Breast epithelium (tissue), 4 donors: ENCODE data around the gene NDUFS1. TPM values are rescaled to one million over a fixed set of nuclear protein-coding genes. Genes with fewer than 3 reads are reported as not detected.
A peak's percentile ranks its signal among the peaks of the same experiment; 100 is the strongest.
"Not testable (repeated sequence)": the region's sequence is repeated elsewhere in the genome, so short reads cannot be mapped to it uniquely, and the experiment has no call there.

Source experiments
- DNase-seq, 2 donors: peaks; one replicate each; pipeline ENCODE4 v3.0.0-alpha.2; 2019; ENCODE audit warnings: low spot score in 2 of 2
- H3K27ac ChIP-seq, 2 donors: fragments of 200-600 bp; sonication (generic) in 1 of 2; one replicate each; pipeline ENCODE4 v1.5.1; 2016 to 2019; ENCODE audit warnings: mild to moderate bottlenecking in 1 of 2
- H3K27me3 ChIP-seq, 2 donors: fragments of 200-600 bp; sonication (generic) in 1 of 2; one replicate each; pipeline versions ENCODE4 v1.5.1 to v1.6.0; 2017 to 2019; ENCODE audit warnings: control low read depth in 1 of 2, mild to moderate bottlenecking in 1 of 2
- H3K36me3 ChIP-seq: fragments of 200-600 bp; one replicate; pipeline ENCODE4 v1.5.1; 2019
- H3K4me1 ChIP-seq, 2 donors: fragments of 200-600 bp; sonication (generic); one replicate each; pipeline ENCODE4 v1.5.1; 2016 to 2019; ENCODE audit warnings: control low read depth in 1 of 2
- H3K4me3 ChIP-seq, 3 donors: fragments of 200-600 bp; sonication (generic); 1 replicate in 2 of 3; 2 replicates in 1 of 3; pipeline ENCODE4 v1.5.1; 2016 to 2019; ENCODE audit warnings: mild to moderate bottlenecking in 3 of 3, moderate library complexity in 2 of 3
- H3K9me3 ChIP-seq, 2 donors: fragments of 200-600 bp; sonication (generic) in 1 of 2; one replicate each; pipeline ENCODE4 v1.5.1; 2016 to 2019; ENCODE audit warnings: control low read depth in 1 of 2
- POLR2A ChIP-seq: fragments of 450-650 bp; IDR thresholded peaks from one replicate; pipeline ENCODE4 v1.6.1; 2016; ENCODE audit warnings: antibody characterized with exemption, mild to moderate bottlenecking, moderate library complexity
- POLR2AphosphoS5 ChIP-seq, 3 donors: sonication (generic); formaldehyde crosslinking; IDR thresholded peaks; one replicate each; pipeline ENCODE4 v1.6.1; 2017; ENCODE audit warnings: antibody characterized with exemption in 3 of 3
- intact Hi-C: fragments of 100-400 bp; cut with DNase I; formaldehyde crosslinking; loops from one replicate; pipeline ENCODE4 v1.15.1; 2023; ENCODE audit warnings: low total_unique reads
- total RNA-seq, 3 donors: library from RNA; depleted of rRNA; stranded (reverse); fragments of >200 nt; gene quantifications; one replicate each; pipeline ENCODE4 v1.1.0, GENCODE V29; 2016
- TF ChIP-seq, protein P1 (sequence below), 3 donors: fragments of 450-650 bp; IDR thresholded peaks; one replicate each; pipeline ENCODE4 v1.5.1; 2016 to 2017; ENCODE audit warnings: antibody characterized with exemption in 3 of 3, mild to moderate bottlenecking in 3 of 3, moderate library complexity in 3 of 3

NDUFS1 gene
- total RNA-seq, 3 donors from 2014 or later: 55.1 to 78.4 (median 61.0) TPM

GRCh38 chr2:206082298-206082843, 76.9 kb downstream of the NDUFS1 start:
- no peaks in the 10 kb centered on the region for H3K36me3 ChIP-seq
- DNase-seq: no peak
- H3K4me3 ChIP-seq: no peak overlapping the region
- TF ChIP-seq, protein P1, sequence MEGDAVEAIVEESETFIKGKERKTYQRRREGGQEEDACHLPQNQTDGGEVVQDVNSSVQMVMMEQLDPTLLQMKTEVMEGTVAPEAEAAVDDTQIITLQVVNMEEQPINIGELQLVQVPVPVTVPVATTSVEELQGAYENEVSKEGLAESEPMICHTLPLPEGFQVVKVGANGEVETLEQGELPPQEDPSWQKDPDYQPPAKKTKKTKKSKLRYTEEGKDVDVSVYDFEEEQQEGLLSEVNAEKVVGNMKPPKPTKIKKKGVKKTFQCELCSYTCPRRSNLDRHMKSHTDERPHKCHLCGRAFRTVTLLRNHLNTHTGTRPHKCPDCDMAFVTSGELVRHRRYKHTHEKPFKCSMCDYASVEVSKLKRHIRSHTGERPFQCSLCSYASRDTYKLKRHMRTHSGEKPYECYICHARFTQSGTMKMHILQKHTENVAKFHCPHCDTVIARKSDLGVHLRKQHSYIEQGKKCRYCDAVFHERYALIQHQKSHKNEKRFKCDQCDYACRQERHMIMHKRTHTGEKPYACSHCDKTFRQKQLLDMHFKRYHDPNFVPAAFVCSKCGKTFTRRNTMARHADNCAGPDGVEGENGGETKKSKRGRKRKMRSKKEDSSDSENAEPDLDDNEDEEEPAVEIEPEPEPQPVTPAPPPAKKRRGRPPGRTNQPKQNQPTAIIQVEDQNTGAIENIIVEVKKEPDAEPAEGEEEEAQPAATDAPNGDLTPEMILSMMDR (IDR thresholded peaks at IDR 0.05): no peak
- TF ChIP-seq POLR2A: no peak
- TF ChIP-seq POLR2AphosphoS5 (IDR thresholded peaks at IDR 0.05): no peak
- no peak overlapping the region for H3K27ac ChIP-seq
- no peaks in the 10 kb centered on the region for H3K27me3 ChIP-seq
- no peaks in the 10 kb centered on the region for H3K9me3 ChIP-seq
- H3K4me1 ChIP-seq: no peaks in the 10 kb centered on the region
- intact Hi-C loops: no loop called here

- TF ChIP-seq POLR2A (no peak), POLR2AphosphoS5 (IDR thresholded peaks at IDR 0.05) (no peak)
- TF ChIP-seq, protein P1 (IDR thresholded peaks at IDR 0.05): no peak
- H3K9me3 ChIP-seq: no peaks in the 10 kb centered on the region
- H3K4me1 ChIP-seq: no peaks in the 10 kb centered on the region
- H3K4me3 ChIP-seq: no peak overlapping the region
- H3K27me3 ChIP-seq: no peaks in the 10 kb centered on the region
- intact Hi-C loops: no loop called here
- H3K27ac ChIP-seq: no peak overlapping the region
- DNase-seq: no peak
- no peaks in the 10 kb centered on the region for H3K36me3 ChIP-seq
Measured at GRCh38 chr2:206080927-206081326, 78.3 kb downstream of the NDUFS1 start.

DNA sequence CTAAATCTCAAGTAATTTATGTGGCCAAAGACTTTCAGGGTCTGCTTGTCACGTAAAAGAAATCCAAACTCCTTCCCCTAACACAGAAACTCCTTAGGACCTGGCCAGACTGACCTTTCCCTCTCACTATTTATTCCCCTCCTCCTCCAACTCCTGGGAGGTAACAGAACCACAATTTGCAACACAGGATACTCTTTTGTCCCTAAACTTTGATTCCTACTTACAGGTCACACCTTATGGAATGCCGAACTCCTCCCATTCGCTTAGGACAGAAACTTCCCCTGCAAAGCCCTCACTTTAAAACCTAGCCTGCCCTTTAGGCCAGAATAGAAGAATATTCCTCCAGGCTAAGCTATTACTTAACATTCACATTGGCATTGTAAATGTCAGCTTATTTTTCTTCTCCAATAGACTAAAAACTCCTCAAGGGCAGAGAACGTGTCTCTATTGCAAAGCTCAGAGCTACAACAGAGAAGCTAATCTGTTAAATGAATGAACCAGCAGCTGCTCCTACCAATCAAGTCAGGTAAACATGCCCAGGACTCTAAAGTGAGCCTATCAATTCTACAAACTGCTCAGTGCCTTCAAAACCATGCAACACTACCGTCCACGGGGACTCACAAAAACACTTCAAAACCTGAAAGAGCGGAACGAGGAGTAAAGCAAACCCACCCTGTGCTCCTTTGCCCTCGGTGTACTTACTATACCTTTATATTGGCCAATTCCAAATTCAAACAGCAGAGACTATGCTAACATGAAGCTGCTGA, 79.4 kb downstream of the NDUFS1 start:
- Histone ChIP-seq H3K4me3 (no peak overlapping the region), H3K9me3 (no peaks in the 10 kb centered on the region), H3K27me3 (no peaks in the 10 kb centered on the region), H3K4me1 (no peaks in the 10 kb centered on the region), H3K27ac (no peak overlapping the region), H3K36me3 (no peaks in the 10 kb centered on the region)
- no peak for DNase-seq
- TF ChIP-seq POLR2AphosphoS5 (IDR thresholded peaks at IDR 0.05) (no peak), POLR2A (no peak)
- TF ChIP-seq, protein P1 (IDR thresholded peaks at IDR 0.05): no peak
- intact Hi-C loops: no loop called here

DNA sequence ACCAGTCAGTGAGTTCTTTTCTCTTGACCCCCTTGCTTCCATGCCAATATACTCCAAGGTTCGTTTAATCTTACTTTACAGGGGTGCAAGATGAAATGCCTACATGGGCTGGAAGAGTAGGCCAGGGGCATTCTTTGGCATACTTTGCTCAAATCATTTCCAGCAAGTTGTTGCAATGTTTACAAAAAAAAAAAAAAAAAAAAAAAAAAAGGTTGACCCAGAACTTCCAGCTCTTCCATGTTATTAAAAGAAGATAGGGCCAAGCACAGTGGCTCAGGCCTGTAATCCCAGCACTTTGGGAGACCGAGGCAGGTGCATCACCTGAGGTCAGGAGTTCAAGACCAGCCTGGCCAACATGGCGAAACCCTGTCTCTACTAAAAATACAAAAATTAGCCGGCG, 81.4 kb downstream of the NDUFS1 start:
- H3K4me1 ChIP-seq, intact Hi-C loops, H3K9me3 ChIP-seq, H3K27me3 ChIP-seq, H3K4me3 ChIP-seq, DNase-seq, H3K36me3 ChIP-seq: not testable (repeated sequence)
- H3K27ac ChIP-seq: peak overlapping the region in 1 of 2 donors; percentile 0

- no peaks in the 10 kb centered on the region for H3K27me3 ChIP-seq
- DNase-seq: no peak
- no peaks in the 10 kb centered on the region for H3K36me3 ChIP-seq
- TF ChIP-seq, protein P1 (IDR thresholded peaks at IDR 0.05): no peak
- TF ChIP-seq POLR2A (no peak), POLR2AphosphoS5 (IDR thresholded peaks at IDR 0.05) (no peak)
- intact Hi-C loops: no loop called here
- H3K4me1 ChIP-seq: no peaks in the 10 kb centered on the region
- no peak overlapping the region for H3K27ac ChIP-seq
- H3K4me3 ChIP-seq: no peak overlapping the region
- H3K9me3 ChIP-seq: no peaks in the 10 kb centered on the region
Measured at GRCh38 chr2:206075113-206075512, 84.1 kb downstream of the NDUFS1 start.
